GM12878 (cell line): Measurements from ENCODE around the gene SORCS2. TPM values are rescaled to one million over a fixed set of nuclear protein-coding genes. Genes with fewer than 3 reads are reported as not detected.

Source experiments
- ATAC-seq: fragments of 200-7000 bp; cut with Tn5 transposase; 3 replicates; pipeline ENCODE4 v1.9.1; 2020; ENCODE audit warnings: mild to moderate bottlenecking, moderate library complexity
- BruUV-seq: library from RNA; stranded (reverse); fragments of 400-500 nt; replicated peaks from 2 replicates; lab custom pipeline; 2021; lab: Mats Ljungman, UMichigan
- CTCF ChIA-PET: fragments of 300-600 bp; sonication (Branson Sonifier 250); formaldehyde crosslinking; extraction: SDS; loops from one replicate; lab custom pipeline; 2021; ENCODE audit warnings: inconsistent platforms; lab: Yijun Ruan, JAX
- POLR2A ChIA-PET: fragments of 350-600 bp; formaldehyde crosslinking; extraction: SDS; loops from one replicate; lab custom pipeline; 2021; ENCODE audit warnings: inconsistent platforms; lab: Charles Lee
- RAD21 ChIA-PET: fragments of 300-600 bp; sonication (Branson Sonifier 250); formaldehyde crosslinking; loops from one replicate; lab custom pipeline; 2023; ENCODE audit warnings: antibody characterized with exemption; ENCODE audit not compliant: unreplicated experiment; lab: Charles Lee
- SMC1A ChIA-PET: fragments of 300-600 bp; sonication (Branson Sonifier 250); formaldehyde crosslinking; loops from one replicate; lab custom pipeline; 2023; ENCODE audit not compliant: unreplicated experiment, uncharacterized antibody; lab: Charles Lee
- DNase-seq: peaks from one replicate; pipeline ENCODE4 v3.0.0-alpha.2; 2011; ENCODE audit warnings: low read depth, low spot score
- FAIRE-seq: peaks from 3 replicates; lab custom pipeline; 2011; peaks lifted over from hg19 to GRCh38; lab: Jason Lieb, UNC
- H2AFZ ChIP-seq: 2 replicates; pipeline ENCODE4 v1.6.0; 2011; ENCODE audit warnings: low read depth, low read length, control low read depth; ENCODE audit not compliant: control insufficient read depth
- H3K27ac ChIP-seq: 2 replicates; pipeline ENCODE4 v1.5.1; 2011; ENCODE audit warnings: control low read depth; ENCODE audit not compliant: control insufficient read depth, insufficient read depth
- H3K27me3 ChIP-seq, 2 experiments: replicated peaks in 1 of 2; 2 replicates each; pipeline versions ENCODE4 v1.6.0 to v1.6.1; 2011; ENCODE audit warnings: low read length in 1 of 2; ENCODE audit not compliant: control insufficient read depth in 2 of 2, insufficient read depth in 2 of 2
- H3K36me3 ChIP-seq, 2 experiments: 2 replicates each; pipeline ENCODE4 v1.5.1; 2011; ENCODE audit warnings: low read length in 1 of 2; ENCODE audit not compliant: control insufficient read depth in 2 of 2, insufficient read depth in 2 of 2
- H3K4me1 ChIP-seq: 2 replicates; pipeline ENCODE4 v1.6.1; 2011; ENCODE audit warnings: mild to moderate bottlenecking, low read length, moderate library complexity, mixed read lengths; ENCODE audit not compliant: control insufficient read depth, insufficient read depth
- H3K4me2 ChIP-seq: 2 replicates; pipeline ENCODE4 v1.6.0; 2011; ENCODE audit warnings: control low read depth; ENCODE audit not compliant: control insufficient read depth, insufficient read depth
- H3K4me3 ChIP-seq: fragments of 200-600 bp; sonication (generic); 2 replicates; pipeline ENCODE4 v1.5.1; 2016
- H3K79me2 ChIP-seq: 2 replicates; pipeline ENCODE4 v1.6.0; 2011; ENCODE audit warnings: low read length; ENCODE audit not compliant: control insufficient read depth, insufficient read depth
- H3K9ac ChIP-seq: 2 replicates; pipeline ENCODE4 v1.8.0; 2011; ENCODE audit warnings: low read length, control low read depth, mixed read lengths; ENCODE audit not compliant: control insufficient read depth, insufficient read depth
- H3K9me3 ChIP-seq: replicated peaks from 3 replicates; pipeline ENCODE4 v1.5.1; 2011; ENCODE audit warnings: mild to moderate bottlenecking, low read length; ENCODE audit not compliant: control insufficient read depth, insufficient read depth
- H4K20me1 ChIP-seq: 2 replicates; pipeline ENCODE4 v1.6.0; 2011; ENCODE audit not compliant: control insufficient read depth, insufficient read depth
- CREB1 ChIP-seq: IDR thresholded peaks from 2 replicates; pipeline ENCODE4 v1.6.1; 2012; ENCODE audit warnings: low read depth, mild to moderate bottlenecking, inconsistent platforms
- FOS ChIP-seq: IDR thresholded peaks from 3 replicates; pipeline ENCODE4 v1.6.1; 2011; ENCODE audit warnings: borderline replicate concordance; ENCODE audit not compliant: insufficient read length; ENCODE audit errors: extremely low read depth
- MEF2A ChIP-seq: IDR thresholded peaks from 2 replicates; pipeline ENCODE4 v1.6.1; 2011; ENCODE audit warnings: low read depth, mild to moderate bottlenecking, low read length, moderate library complexity; ENCODE audit not compliant: insufficient read depth
- NFXL1 ChIP-seq: fragments of 450-650 bp; IDR thresholded peaks from 2 replicates; pipeline ENCODE4 v1.6.1; 2017; ENCODE audit warnings: antibody characterized with exemption, mild to moderate bottlenecking, borderline replicate concordance
- NFYB ChIP-seq: IDR thresholded peaks from 2 replicates; pipeline ENCODE4 v1.6.1; 2011; ENCODE audit warnings: low read depth, mild to moderate bottlenecking, low read length, improper control_type of control experiment, moderate library complexity; ENCODE audit not compliant: insufficient read depth
- POU2F2 ChIP-seq: IDR thresholded peaks from 3 replicates; pipeline ENCODE4 v1.6.1; 2011; ENCODE audit warnings: low read depth, mild to moderate bottlenecking, low read length, borderline replicate concordance
- PRDM15 ChIP-seq: fragments of 450-650 bp; formaldehyde crosslinking; IDR thresholded peaks from 2 replicates; pipeline ENCODE4 v1.4.0; 2020; ENCODE audit warnings: mild to moderate bottlenecking, moderate library complexity
- SKIL ChIP-seq: fragments of 450-650 bp; IDR thresholded peaks from 2 replicates; pipeline ENCODE4 v1.6.1; 2017; ENCODE audit warnings: mild to moderate bottlenecking, low read depth, inconsistent platforms; ENCODE audit not compliant: poor library complexity, severe bottlenecking
- SMARCA5 ChIP-seq: fragments of 450-650 bp; IDR thresholded peaks from 2 replicates; pipeline ENCODE4 v1.6.1; 2017; ENCODE audit warnings: mild to moderate bottlenecking
- ZBED1 ChIP-seq: IDR thresholded peaks from 2 replicates; pipeline ENCODE4 v1.6.1; 2016; ENCODE audit warnings: borderline replicate concordance
- ZBTB40 ChIP-seq: fragments of 450-650 bp; IDR thresholded peaks from 2 replicates; pipeline ENCODE4 v1.6.1; 2016; ENCODE audit warnings: mild to moderate bottlenecking, moderate library complexity, borderline replicate concordance
- WGBS: methylation state at CpG from one replicate; pipeline ENCODE4 v1.1.6; 2016; ENCODE audit warnings: low lambda C conversion rate; ENCODE audit not compliant: insufficient replicate concordance, insufficient coverage; ENCODE audit errors: missing lambda C conversion rate; 5-methylcytosine and 5-hydroxymethylcytosine counted together
- in situ Hi-C: fragments of 300-500 bp; cut with MboI; formaldehyde crosslinking; loops from 9 replicates; pipeline ENCODE4 v1.14.3; 2018; ENCODE audit warnings: mixed read lengths
- intact Hi-C: fragments of 100-400 bp; cut with micrococcal nuclease; formaldehyde crosslinking; loops from one replicate; pipeline ENCODE4 v1.14.2; 2022; ENCODE audit not compliant: unreplicated experiment
- polyA plus RNA-seq, 11 experiments: library from polyadenylated mRNA; depleted of rRNA in 4 of 11; unstranded in 6 of 11; stranded (reverse) in 5 of 11; fragments of >200 nt; fragmentation: Nextera tagmentation in 4 of 11; fragmentation: Illumina TruSeq in 1 of 11; extraction: Ambion mirVana in 4 of 11; extraction: Trizol in 1 of 11; gene quantifications; 1 replicate in 1 of 11; 2 replicates in 10 of 11; pipeline versions ENCODE4 v1.2.1 to v1.2.3, GENCODE V29; 2011 to 2016; ENCODE audit warnings: inconsistent platforms in 2 of 11, missing spikeins in 2 of 11, low read depth in 1 of 11
- total RNA-seq, 4 experiments: library from RNA; depleted of rRNA in 3 of 4; stranded (reverse); fragments of >200 nt in 3 of 4; fragmentation: Illumina TruSeq in 1 of 4; extraction: Trizol in 1 of 4; gene quantifications; 2 replicates each; pipeline versions ENCODE4 v1.2.1 to v1.2.3, GENCODE V29; 2013 to 2021

The SORCS2 gene
- total and polyA plus RNA-seq, 10 of the 15 experiments (the other 5 are each of a cell fraction or from before 2014, with no cell fraction given), result 0.01 to 0.15 (median 0.05) TPM; not detected in 5

GRCh38 chr4:7237873-7238272, 45.5 kb downstream of the SORCS2 start:
- ATAC-seq (no peak), DNase-seq (no peak), FAIRE-seq (no peak)
- Histone ChIP-seq H3K27ac (no peak overlapping the region), H4K20me1 (no peaks in the 10 kb centered on the region), H3K4me1 (no peaks in the 10 kb centered on the region), H3K4me2 (no peak overlapping the region), H3K36me3 (no peaks in the 10 kb centered on the region), H3K9ac (no peak overlapping the region), H3K9me3 (peaks cover 6% of the 10 kb centered on the region; the same call in 1 of the 3 replicates), H2AFZ (no peak overlapping the region), H3K4me3 (no peak overlapping the region), H3K27me3 (no peaks in the 10 kb centered on the region), H3K79me2 (no peaks in the 10 kb centered on the region)
- ChIA-PET SMC1A (no interaction called here), CTCF (interaction anchor here (1.1 kb wide), 1 partner anchor 98 kb away, joined by 4 read pairs; no protein-coding TSS in a partner anchor), POLR2A (no interaction called here), RAD21 (no interaction called here)
- no peak for TF ChIP-seq ZBTB40
- TF ChIP-seq POU2F2, result no peak
- TF ChIP-seq PRDM15 (CRISPR knock-in tag), result no peak
- TF ChIP-seq SMARCA5, result no peak
- TF ChIP-seq NFYB, result no peak
- no peak for TF ChIP-seq ZBED1
- no peak for TF ChIP-seq NFXL1
- no peak for TF ChIP-seq SKIL
- no peak for TF ChIP-seq CREB1
- no peak for TF ChIP-seq FOS
- no peak for TF ChIP-seq MEF2A
- WGBS, result 56% methylated on average over 6 of the region's 6 CpGs
- no TSS peak for BruUV-seq
- intact Hi-C loops, result no loop called here
- in situ Hi-C loops, result no loop called here
